GM18517 (cell line): ENCODE results near the gene BMP8B.
A peak's percentile ranks its signal among the peaks of the same experiment; 100 is the strongest.
"Not testable (repeated sequence)": the region's sequence is repeated elsewhere in the genome, so short reads cannot be mapped to it uniquely, and the experiment has no call there.

ENCODE experiments used
- ATAC-seq: cut with Tn5 transposase; IDR thresholded peaks from one replicate; pipeline ENCODE4 v1.9.1; 2021; ENCODE audit warnings: mild to moderate bottlenecking, moderate library complexity; ENCODE audit not compliant: unreplicated experiment

BMP8B gene

DNA sequence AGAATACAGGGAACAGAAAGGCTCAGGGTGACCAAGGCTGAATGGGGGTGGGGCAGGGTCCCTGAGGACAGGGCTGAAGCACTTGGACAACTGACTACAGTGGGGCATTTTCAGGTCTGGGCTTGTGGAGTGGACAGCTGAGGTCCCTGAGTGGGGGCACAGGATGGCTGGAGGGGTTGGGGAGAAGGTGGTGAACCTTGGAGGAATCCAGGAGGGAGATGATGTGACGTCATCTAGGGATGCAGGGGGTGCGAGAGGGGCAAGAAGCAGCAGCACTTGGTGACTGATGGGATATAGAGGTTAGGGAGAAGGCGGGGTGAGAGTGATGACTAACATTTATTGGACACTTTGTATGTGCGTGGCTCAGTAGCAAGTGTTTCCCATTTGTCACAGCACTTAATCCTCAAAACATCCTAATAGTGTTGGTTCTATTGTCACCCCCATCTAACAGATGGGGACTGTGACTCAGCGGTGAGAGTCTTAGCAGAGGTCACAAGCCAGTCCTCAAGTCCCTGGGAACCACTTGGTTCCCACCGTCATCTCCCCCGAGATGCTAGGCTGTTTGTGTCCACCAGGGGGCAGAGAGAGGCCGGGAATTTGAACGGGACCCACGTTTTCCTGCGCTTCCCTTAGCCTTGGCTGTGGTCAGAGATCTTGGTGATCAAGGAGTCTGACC is 27.9 kb upstream of the BMP8B start:
- ATAC-seq, result peak; percentile 39

- ATAC-seq, result no peak
Measured at GRCh38 chr1:39812913-39813312, 24.2 kb upstream of the BMP8B start.

- no peak for ATAC-seq
Measured at GRCh38 chr1:39808784-39809517, 20.3 kb upstream of the BMP8B start.

- no peak for ATAC-seq
Measured at GRCh38 chr1:39805385-39805784, 16.7 kb upstream of the BMP8B start.

DNA sequence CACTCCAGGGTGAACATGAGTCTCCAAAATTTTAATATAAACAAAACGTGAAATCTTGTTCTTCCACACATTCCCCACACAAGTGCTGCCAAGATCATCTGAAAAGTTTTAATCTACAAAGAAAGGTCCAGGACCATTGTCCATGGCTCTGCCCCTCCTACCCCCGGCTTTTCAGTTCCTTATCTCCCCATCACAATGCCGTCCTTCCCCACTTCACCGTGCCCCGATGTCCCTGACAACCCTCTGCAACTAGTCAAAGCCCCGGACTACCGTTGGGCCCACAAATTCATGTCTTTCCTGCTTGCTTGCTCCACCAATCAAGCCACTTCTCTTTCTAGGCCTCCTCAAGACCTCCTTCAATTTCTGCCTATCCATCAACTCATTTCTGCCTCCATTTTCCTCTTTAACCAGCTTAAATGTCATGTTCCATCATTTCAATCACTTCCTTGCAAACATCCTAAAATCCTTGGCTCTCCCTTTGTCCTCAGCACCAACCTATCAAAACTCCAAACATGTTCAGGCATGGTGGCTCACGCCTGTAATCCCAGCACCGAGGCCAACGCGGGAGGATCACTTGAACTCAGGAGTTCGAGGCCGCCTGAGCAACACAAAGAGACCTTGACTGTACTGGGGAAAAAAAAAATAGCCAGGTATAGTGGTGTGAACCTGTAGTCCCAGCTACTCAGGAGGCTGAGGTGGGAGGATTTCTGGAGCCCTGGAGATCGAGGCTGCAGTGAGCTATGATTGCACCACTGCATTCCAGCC is 14.0 kb upstream of the BMP8B start:
- ATAC-seq, result no peak

DNA sequence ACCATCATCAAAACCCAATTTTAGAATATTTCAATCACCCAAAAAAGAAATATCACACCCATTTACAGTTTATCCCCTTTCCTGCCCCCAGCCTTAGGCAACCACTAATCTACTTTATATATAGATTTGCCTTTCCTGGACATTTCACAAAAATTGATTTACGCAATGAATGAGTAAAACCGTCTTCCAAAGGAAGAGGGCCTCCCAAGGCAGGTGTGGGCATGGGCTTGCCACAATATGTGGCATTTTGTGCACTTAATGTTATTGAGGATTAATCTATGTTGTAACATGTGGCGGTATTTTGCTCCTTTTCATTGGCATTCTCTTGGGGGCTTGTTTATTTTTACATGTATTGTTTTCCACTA is 11.8 kb upstream of the BMP8B start:
- ATAC-seq, result no peak

- peak; percentile 63 for ATAC-seq
Measured at GRCh38 chr1:39799770-39800470, 11.3 kb upstream of the BMP8B start.

- ATAC-seq, result peak; percentile 93
Measured at GRCh38 chr1:39798859-39799769, 10.4 kb upstream of the BMP8B start.

GRCh38 chr1:39795651-39796050 is 7.0 kb upstream of the BMP8B start:
- no peak for ATAC-seq

GRCh38 chr1:39791838-39792237 is 3.2 kb upstream of the BMP8B start:
- ATAC-seq, result no peak

GRCh38 chr1:39789571-39790110 is 976 bp upstream of the BMP8B start:
- no peak for ATAC-seq

DNA sequence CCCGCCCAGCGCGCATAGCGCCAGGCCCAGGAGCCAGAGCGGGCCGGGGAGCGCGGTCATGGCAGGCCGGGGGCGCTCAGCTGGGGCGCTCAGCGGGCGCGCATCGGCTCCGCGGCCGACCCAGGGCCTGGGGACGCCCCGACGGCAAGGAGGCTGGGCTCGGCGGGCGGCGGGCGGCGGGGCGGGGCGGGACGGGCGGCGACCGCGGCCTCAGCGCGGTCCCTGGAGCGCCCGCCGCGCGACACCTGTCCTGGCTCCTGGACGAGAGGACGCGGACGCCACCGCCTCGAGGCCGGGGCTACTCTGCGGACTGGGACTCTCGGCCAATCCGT is 273 bp downstream of the BMP8B start:
- ATAC-seq, result peak; percentile 26

- not testable (repeated sequence) for ATAC-seq
Measured at GRCh38 chr1:39787964-39788363, 701 bp downstream of the BMP8B start.

GRCh38 chr1:39787468-39787867 is 1.2 kb downstream of the BMP8B start:
- no peak for ATAC-seq

- not testable (repeated sequence) for ATAC-seq
Measured at GRCh38 chr1:39787108-39787375, 1.6 kb downstream of the BMP8B start.

DNA sequence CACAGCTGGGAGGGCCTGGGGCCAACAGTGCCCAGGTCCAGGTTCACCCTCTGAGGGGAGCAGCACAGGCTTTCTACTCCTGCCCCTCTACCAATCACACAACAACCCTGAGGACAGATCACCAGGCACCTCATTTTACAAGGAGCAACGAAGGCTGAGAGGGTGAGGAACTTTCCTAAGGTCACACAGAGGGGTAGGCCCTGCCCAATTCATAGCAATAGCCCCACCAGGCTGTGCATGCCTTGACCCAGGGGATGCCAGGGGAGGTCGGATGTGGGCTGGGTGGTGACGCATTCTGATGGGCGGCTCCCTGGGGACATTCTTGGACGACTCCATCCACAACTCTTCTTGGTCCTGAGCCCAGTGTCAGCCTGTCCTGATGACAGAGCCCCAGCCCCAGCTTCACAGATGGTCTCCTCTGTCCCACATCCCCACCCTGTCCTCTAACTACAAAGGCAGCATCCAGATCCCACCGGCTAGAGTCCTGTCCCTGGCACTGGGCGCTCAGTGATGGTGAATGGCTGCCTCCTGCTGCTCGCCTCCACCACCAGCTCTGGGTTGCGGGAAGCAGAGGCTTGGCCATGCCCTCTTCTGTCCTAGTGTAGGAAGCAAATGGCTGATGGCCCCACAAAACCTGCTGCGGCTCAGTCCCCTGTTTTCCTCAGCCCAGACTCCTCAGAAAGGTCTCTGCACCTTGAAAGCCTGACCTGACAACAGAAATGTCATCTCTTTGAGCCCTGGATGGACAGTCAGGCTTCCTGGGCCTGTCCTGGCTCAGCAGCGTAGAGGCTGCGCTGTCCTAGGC is 2.2 kb downstream of the BMP8B start:
- not testable (repeated sequence) for ATAC-seq

GRCh38 chr1:39782685-39783084 is 6.0 kb downstream of the BMP8B start:
- ATAC-seq, result not testable (repeated sequence)

DNA sequence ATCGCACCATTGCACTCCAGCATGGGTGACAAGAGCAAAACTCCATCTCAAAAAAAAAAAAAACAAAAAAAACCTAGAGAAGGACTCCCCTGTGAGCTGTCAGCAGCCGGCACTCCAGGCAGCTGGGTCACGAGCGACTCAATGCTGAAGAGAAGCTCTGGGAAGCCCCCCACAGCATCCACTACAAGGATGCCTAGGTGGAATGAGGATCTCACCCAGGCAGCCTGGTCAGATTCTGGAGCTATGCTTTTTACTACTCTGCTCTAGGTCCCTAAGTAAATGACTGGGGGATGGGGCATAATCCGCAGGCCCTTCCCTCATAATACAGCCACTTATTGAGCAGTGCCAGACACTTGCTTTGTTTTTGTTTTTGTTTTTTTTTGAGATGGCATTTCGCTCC is 6.6 kb downstream of the BMP8B start:
- ATAC-seq, result no peak

GRCh38 chr1:39781349-39781715 is 7.3 kb downstream of the BMP8B start:
- no peak for ATAC-seq

- no peak for ATAC-seq
Measured at GRCh38 chr1:39779821-39780220, 8.8 kb downstream of the BMP8B start.
